ENCODE data around the gene ATP1A3.

The ATP1A3 gene

GRCh38 chr19:41928754-41929535 lies 65.1 kb downstream of the ATP1A3 start:
- DNase-seq (ENCODE audit: low spot score): no peak

- peak; percentile 77 for DNase-seq (ENCODE audit: low spot score)
These were observed 65.8 kb downstream of the ATP1A3 start, which contains the start of gene ERFL for GRCh38 chr19:41928221-41928683. Gene ERFL (minus strand): TSS chr19:41928449. CDS start chr19:41912919, 15,530 bp downstream.

GRCh38 chr19:41927497-41928192 lies 66.4 kb downstream of the ATP1A3 start:
- no peak for DNase-seq (ENCODE audit: low spot score)

DNA sequence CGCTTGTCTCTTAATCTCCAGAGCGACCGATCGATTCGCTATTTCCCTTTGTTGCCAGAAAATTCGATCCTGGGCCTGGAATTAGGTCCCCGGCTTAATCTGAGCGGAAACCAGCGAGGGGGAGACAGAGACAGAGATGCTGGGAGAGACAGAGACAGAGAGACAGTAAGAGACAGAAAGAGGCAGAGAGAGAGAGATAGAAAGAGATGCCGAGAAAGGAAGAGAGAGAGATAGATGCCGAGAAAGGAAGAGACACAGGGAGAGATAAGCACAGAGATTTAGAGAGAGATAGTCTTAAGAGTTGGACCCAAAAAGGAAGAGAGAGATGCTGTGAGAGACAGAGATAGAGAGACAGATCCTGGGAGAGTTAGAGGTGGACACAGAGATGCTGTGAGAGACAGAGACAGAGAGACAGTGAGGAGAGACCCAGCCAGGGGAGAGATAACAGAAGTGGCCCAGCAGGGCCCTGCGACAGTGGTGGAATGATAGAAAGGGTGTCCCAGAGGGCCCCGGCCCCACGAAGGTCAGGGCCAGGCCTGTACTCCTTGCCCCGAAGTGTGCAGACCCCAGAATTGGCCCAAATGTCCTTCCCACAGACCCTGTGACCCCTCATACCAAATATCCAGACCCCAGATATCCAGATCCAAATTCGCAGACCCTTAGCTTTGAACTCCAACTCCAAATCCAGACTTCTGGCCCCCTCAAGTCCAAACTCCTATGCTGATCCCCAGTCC lies 67.1 kb downstream of the ATP1A3 start:
- no peak for DNase-seq (ENCODE audit: low spot score)

DNA sequence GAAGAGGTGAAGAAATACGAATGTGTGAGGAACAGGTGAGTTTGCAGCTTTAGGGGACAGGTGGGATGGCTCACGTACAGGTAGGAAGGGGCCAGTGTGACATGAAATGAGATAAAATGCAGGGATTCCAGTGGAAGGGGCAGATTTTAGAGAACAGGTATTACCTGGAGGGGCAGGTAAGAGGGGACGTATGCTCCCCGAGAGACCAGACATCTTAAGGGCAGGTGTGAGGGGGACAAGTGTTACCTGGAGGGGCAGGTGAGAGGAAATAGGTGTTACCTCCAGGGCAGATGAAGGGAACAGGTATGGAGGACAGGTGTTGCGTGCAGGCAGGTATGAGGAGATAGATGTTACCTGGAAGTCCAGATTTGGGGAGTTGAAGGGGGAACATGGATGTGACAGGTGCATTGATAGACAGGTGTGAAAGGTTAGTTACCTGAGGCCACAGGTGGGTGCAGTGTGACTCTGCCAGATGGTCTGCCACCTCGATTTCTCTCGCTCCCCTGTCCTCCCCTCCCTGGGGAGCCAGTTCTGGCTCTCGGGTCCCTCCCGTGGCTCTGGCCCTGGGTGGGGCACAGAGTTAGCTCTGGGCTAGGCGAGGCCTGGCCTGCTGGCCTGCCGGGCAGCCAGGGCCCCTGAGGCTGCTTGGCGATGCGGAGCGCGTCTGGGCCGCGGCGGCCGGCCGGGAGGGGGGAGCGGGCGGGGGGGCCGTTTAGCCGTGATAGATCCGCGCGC lies 67.8 kb downstream of the ATP1A3 start:
- no peak for DNase-seq (ENCODE audit: low spot score)

DNA sequence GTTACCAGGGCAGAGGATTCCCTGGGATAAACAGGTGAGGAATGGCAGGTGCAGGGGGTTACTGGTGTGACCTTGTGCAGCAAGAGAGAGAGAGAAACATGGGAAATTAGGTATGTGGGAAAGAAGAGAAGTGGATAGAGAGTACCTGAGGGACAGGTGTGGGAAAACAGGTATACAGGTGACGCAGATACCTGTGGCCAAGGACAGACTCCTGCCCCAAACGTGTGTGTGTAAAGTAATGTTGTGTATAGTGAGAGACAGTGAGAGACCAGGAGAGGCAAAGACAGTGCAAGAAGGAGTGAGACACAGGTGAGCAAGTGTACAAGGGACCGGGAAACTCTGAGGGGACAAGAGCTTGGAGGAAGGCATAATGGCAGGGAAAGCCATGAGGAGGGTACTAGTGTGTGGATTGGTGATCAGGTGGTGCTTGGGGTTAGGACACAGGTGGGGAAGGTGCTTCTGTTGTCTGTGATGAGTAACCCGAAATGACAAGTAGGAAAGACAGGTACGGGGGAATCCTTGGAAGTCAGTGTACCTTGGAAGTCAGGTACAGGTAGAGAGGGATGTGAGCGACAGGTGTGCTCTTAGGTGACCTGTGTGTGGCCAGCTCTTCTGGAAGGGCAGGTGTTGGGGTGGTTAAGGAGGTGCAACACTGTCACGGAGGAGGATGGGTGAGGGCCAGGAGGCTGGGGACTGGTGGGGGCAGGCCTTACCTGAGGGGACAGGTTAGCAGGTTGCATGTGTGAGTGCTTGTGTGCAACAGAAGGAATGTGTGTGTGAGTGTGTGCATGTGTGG lies 68.6 kb downstream of the ATP1A3 start:
- DNase-seq (ENCODE audit: low spot score): no peak

DNA sequence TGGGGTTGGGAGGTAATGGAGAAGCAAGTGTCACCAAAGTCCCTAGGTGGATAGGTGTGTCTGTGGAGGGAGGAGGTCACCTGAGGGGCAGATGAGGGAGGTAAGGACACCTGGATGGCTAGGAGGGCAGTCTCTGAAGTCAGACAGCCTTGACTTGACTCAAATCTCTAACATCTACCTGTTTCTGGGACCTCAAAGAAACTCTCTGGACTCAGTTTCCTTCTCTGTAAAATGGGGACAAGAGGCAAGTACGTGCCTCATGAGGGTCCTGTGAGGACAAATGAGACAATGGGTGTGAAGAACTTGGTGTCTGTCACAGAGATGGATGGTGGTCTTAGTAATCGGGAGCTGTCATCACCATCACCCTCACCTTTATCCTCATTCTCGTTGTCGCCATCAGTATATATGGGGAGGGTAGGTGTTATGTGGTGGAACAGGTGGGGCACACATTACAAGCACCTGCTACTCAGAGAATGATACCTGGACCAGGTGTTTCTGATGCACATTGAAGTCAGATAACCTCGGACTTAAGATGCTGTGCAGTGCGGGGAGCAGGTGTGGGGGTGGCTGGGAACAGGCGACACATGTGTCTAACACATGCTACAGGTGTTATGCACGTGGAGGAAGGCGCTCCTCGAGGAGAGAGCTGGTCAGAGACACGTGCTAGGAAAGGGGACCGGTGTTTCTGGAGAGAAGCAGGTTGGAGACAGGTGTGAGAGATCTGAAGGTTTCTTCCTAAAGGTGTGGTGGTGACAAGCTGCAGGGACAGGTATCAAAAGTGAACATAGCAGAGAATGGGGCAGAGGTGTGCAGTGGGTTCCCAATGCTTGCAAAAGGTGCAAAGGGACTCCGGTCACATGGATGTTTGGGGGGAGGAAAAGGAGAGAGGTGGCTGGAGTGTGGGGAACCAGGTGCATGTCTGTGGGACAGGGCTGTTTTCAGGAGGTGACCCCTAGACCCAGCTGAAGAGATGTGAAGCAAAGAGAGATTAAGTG lies 69.6 kb downstream of the ATP1A3 start:
- DNase-seq (ENCODE audit: low spot score): no peak

DNA sequence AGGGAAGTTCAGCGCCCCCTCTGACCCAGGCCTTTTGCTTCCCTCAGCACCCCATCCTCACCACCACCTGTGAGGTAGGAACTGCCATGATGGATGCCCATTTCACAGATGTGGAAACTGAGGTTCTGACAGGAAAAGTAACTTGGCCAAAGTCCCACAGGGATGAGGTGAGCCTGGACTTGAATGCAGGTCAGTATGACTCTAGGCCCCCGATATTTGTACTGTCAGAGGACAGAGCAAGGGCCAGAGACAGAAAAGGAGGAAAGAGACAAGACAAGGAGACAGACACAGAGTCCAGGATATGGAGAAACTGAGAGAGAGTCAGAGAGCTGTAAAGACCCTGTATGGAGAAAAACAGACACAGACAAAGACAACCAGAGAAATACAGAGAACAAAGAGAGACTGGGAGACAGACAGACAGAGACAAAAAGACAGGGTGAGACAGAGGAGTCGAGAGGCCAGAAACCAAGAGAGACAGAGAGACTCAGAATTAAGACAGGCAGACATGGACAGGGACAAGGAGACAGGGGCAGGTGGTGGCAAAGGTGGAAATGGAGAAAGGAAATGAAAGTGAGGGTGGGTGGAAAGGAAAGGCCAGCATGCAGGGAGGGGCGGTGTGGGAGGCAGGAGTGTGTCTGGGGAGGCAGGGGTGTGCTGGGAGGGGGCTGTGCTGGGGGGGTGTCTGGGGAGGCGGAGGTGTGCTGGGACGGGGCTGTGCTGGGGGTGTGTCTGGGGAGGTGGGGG lies 70.8 kb downstream of the ATP1A3 start:
- DNase-seq (ENCODE audit: low spot score): no peak

- no peak for DNase-seq (ENCODE audit: low spot score)
These were observed 71.4 kb downstream of the ATP1A3 start for GRCh38 chr19:41922585-41922984.

GRCh38 chr19:41921577-41922576 lies 72.2 kb downstream of the ATP1A3 start:
- DNase-seq (ENCODE audit: low spot score): no peak

DNA sequence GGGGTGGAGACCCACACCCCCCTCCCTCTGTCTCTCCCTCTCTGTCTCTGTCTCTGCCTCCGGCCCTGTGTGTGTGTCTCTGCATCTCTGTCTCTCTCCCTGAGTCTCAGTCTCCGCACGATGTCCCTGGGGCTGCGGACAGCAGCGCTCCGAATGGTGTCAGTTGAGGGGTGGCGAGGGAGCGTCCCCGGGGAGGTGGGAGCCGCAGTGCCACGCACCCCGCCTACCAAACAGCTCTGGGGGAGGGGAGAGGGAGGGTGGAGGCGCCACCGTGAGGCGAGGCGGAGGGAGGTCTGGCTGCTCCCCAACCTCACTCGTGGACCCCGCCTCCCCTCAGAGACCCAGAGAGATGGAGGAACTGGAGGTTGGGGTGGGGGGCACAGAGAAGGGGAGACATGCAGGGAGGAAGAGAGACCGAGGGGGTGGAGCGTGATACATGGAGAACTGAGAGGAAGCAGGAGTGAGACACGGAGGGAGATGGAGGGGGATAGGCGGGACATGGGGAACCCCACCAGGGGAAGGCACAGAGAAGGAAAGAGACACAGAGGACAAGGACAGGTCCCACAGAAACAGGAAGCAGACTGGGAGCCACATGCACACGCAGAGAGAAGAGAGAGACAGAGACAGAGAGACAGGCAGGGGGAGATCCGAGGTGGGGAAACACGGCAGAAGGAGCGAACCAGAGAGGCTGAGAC lies 73.0 kb downstream of the ATP1A3 start:
- DNase-seq (ENCODE audit: low spot score): no peak

GRCh38 chr19:41919948-41920712 lies 73.9 kb downstream of the ATP1A3 start:
- DNase-seq (ENCODE audit: low spot score): no peak

DNA sequence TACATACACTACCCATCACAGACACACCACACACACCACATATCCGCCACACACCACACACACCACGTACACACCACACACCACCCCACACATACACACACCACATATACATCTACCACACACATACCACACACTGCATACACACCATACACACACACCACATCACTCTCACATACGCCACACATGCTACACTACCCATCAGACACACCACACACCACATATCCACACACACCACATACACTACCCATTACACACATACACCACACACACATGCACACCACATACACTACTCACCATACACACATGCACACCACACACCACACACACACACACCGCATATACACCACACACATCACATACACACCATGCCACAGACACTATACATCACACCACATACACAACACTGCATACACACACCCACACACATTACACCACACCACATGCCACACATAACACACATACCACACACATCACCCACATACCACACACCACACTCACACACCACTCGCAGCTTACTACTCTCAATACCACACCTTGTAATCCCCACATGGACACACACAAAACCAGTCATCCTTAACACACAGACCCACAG lies 75.3 kb downstream of the ATP1A3 start:
- DNase-seq (ENCODE audit: low spot score): no peak

DNA sequence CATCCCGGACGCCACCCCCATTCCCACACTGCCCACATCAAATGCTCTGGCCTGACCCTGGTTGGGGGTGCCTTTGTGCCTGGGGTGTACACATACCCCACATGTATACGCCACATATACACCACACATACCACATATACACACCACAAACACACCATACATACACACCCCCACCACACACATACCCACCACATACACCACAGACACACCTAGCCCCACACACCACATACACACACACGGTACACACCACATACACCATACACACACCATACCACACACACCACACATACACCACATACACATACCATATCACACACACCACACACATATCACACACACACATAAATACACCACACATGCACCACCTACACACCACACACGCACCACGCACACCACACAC lies 75.9 kb downstream of the ATP1A3 start:
- DNase-seq (ENCODE audit: low spot score): no peak

DNA sequence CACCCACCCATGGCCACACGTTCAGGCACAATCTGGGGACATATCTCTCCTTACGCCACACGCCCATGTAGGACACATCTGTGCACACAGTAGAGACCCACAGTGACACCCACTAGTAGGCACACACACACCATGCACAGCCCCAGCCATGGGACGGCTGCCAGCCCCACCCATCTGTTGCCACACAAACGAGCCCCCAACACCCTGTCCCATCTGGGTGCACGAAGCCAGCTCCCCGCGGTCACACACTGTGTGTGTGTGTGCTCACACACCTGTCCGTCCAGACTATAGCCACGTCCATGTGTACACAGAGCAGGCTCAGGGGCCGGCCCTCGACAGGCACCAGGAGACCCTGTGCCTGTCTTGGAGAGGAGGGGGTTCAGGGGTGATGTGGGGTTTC lies 76.4 kb downstream of the ATP1A3 start:
- DNase-seq (ENCODE audit: low spot score): no peak

All from LoVo (cell line).